Activated B cell treated with CpG ODN at 0.5 μM for 24 hours (primary cell): ENCODE measurements around the gene OSBPL10. TPM values are rescaled to one million over a fixed set of nuclear protein-coding genes. Genes with fewer than 3 reads are reported as not detected.

Experiments used
- ATAC-seq: fragments of 200-7000 bp; cut with Tn5 transposase; one replicate; pipeline ENCODE4 v1.10.0; 2021; ENCODE audit warnings: low read depth, mild to moderate bottlenecking, moderate library complexity
- CTCF ChIA-PET: fragments of 350-600 bp; sonication (Branson Sonifier 250); formaldehyde crosslinking; loops from one replicate; lab custom pipeline; 2021; ENCODE audit warnings: antibody characterized with exemption; lab: Charles Lee
- POLR2A ChIA-PET: fragments of 350-600 bp; sonication (Branson Sonifier 250); formaldehyde crosslinking; loops from one replicate; lab custom pipeline; 2021; ENCODE audit warnings: antibody characterized with exemption; lab: Charles Lee
- DNase-seq: peaks from one replicate; pipeline ENCODE4 v3.0.0; 2022
- H3K27ac Mint-ChIP-seq: one replicate; pipeline ENCODE4 v1.8.0; 2020; ENCODE audit warnings: mixed read lengths
- H3K27me3 Mint-ChIP-seq: one replicate; pipeline ENCODE4 v1.8.0; 2021; ENCODE audit warnings: mixed read lengths
- H3K36me3 Mint-ChIP-seq: one replicate; pipeline ENCODE4 v1.8.0; 2021; ENCODE audit warnings: low read depth, mixed read lengths
- H3K4me1 Mint-ChIP-seq: one replicate; pipeline ENCODE4 v1.8.0; 2021; ENCODE audit warnings: mixed read lengths
- H3K4me3 Mint-ChIP-seq: one replicate; pipeline ENCODE4 v1.8.0; 2020; ENCODE audit warnings: mild to moderate bottlenecking, mixed read lengths
- H3K9me3 Mint-ChIP-seq: one replicate; pipeline ENCODE4 v1.8.0; 2020; ENCODE audit warnings: mixed read lengths
- intact Hi-C: fragments of 100-400 bp; cut with micrococcal nuclease; formaldehyde crosslinking; loops from one replicate; pipeline ENCODE4 v1.15.1; 2024
- total RNA-seq: library from RNA; stranded (reverse); gene quantifications from 2 replicates; pipeline ENCODE4 v1.2.3, GENCODE V29; 2022
- TF ChIP-seq, protein P1 (sequence below): fragments of 200-600 bp; IDR thresholded peaks from one replicate; pipeline ENCODE4 v1.8.0; 2022; ENCODE audit warnings: antibody characterized with exemption, mild to moderate bottlenecking

The OSBPL10 gene
- total RNA-seq, 1 donor from 2014 or later, result 137 TPM

DNA sequence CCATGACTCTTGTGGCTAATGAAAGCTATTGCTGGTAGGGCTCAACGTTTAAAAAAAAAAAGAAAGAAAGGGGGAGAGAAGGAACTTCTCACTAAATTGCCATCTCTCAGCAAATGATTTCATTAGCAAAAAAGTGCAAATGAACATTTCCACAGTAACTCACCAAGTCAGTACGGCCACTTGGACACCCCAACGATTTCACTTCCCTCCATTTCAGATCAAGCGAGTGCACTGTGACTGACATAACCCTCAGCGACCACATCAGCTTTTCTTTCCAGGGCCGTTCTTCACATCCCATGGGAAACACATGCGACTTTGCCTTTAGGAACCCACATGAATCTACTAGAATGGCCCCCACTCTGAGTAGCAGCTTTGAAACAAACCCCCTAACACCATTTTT is 71.6 kb downstream of the OSBPL10 start:
- intact Hi-C loops, result loop anchor here (1.0 to 5.0 kb wide), 4 partner anchors 8 to 47 kb away; no protein-coding TSS in a partner anchor
- Mint-ChIP-seq H3K4me1 (peaks cover 79% of the 10 kb centered on the region), H3K27me3 (no peaks in the 10 kb centered on the region), H3K9me3 (no peaks in the 10 kb centered on the region), H3K36me3 (peaks cover 16% of the 10 kb centered on the region), H3K4me3 (peak overlapping the region; percentile 57), H3K27ac (peak overlapping the region; percentile 70)
- no peak for DNase-seq
- ChIA-PET POLR2A (interaction anchor here (0.7 to 1.5 kb wide), 5 partner anchors 39 to 194 kb away, joined by 3 to 4 read pairs (median 3); partner anchors contain the start of genes OSBPL10 and ZNF860), CTCF (interaction anchor here (0.9 to 1.3 kb wide), 3 partner anchors 13 to 143 kb away, joined by 3 to 4 read pairs (median 3); no protein-coding TSS in a partner anchor)
- TF ChIP-seq, protein P1, sequence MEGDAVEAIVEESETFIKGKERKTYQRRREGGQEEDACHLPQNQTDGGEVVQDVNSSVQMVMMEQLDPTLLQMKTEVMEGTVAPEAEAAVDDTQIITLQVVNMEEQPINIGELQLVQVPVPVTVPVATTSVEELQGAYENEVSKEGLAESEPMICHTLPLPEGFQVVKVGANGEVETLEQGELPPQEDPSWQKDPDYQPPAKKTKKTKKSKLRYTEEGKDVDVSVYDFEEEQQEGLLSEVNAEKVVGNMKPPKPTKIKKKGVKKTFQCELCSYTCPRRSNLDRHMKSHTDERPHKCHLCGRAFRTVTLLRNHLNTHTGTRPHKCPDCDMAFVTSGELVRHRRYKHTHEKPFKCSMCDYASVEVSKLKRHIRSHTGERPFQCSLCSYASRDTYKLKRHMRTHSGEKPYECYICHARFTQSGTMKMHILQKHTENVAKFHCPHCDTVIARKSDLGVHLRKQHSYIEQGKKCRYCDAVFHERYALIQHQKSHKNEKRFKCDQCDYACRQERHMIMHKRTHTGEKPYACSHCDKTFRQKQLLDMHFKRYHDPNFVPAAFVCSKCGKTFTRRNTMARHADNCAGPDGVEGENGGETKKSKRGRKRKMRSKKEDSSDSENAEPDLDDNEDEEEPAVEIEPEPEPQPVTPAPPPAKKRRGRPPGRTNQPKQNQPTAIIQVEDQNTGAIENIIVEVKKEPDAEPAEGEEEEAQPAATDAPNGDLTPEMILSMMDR, result no peak
- ATAC-seq, result peak; percentile 45

DNA sequence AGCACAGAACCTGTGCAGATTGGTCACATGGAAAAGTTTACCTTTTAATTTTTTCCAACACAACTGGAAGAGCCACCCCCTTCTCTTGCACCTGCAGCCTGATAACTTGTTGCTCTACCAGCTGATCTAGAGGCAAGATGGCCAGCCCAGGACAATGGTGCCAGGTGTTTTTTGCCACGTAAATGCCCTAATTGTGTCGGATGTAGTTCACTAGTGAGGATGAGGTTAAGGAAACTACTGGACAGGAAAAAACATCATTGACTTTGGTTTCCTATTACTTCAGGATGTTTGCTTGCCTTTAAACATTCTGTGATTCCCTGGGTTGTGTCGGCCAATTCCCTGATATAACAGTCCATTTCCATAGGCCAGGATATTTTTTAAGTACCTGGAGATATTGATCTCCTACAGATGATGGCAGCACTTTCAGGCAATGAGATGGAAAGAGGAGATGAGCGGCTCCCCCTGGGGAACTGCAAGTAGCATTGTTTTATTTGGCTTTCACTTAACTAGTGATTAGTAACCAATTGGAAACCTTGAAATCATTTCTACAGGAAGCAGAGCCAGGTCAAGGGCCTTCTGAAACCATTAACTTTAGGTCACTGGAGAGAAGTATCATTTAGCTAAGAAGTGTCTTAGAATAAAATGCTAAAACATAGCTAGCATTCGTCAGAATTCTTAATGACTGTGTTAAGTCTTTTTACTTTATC is 72.5 kb downstream of the OSBPL10 start:
- ATAC-seq (peak; percentile 37), DNase-seq (no peak)
- Mint-ChIP-seq H3K27me3 (no peaks in the 10 kb centered on the region), H3K36me3 (peaks cover 16% of the 10 kb centered on the region), H3K9me3 (no peaks in the 10 kb centered on the region), H3K4me3 (no peak overlapping the region), H3K4me1 (peaks cover 84% of the 10 kb centered on the region), H3K27ac (peak overlapping the region; percentile 65)
- CTCF ChIA-PET, result interaction anchor here (0.9 to 1.3 kb wide), 3 partner anchors 14 to 142 kb away, joined by 3 to 4 read pairs (median 3); no protein-coding TSS in a partner anchor
- POLR2A ChIA-PET, result interaction anchor here (0.8 to 1.5 kb wide), 3 partner anchors 43 to 73 kb away, joined by 3 to 4 read pairs (median 3); partner anchors contain the start of genes OSBPL10 and ZNF860
- TF ChIP-seq, protein P1, result no peak
- intact Hi-C loops, result loop anchor here (1.0 to 5.0 kb wide), 4 partner anchors 9 to 46 kb away; no protein-coding TSS in a partner anchor

DNA sequence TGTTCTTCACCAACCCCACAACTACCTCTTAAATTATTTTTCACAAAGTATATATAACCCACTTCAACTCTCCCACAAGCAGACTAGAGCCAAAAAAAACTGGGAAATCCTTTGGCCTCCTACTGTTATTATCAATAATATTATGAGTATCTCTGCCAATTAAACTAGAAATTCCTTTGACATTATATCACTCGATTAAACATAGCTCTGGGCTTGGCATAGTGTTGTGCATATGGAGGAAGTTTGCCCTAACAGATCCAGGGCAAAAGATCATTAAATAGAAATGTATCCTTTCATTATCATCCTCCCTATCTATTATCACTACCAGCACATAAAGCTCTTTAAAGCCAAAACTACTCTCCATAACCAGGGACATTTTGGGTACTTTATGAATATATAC is 74.9 kb downstream of the OSBPL10 start:
- DNase-seq (no peak), ATAC-seq (no peak)
- H3K27me3 Mint-ChIP-seq, result no peaks in the 10 kb centered on the region
- H3K9me3 Mint-ChIP-seq, result no peaks in the 10 kb centered on the region
- H3K4me3 Mint-ChIP-seq, result peak overlapping the region; percentile 4
- TF ChIP-seq, protein P1, result no peak
- H3K4me1 Mint-ChIP-seq, result peaks cover 92% of the 10 kb centered on the region
- CTCF ChIA-PET, result interaction anchor here (1.5 kb wide), 1 partner anchor 238 kb away, joined by 3 read pairs; no protein-coding TSS in a partner anchor
- peaks cover 8% of the 10 kb centered on the region for H3K36me3 Mint-ChIP-seq
- POLR2A ChIA-PET, result no interaction called here
- intact Hi-C loops, result loop anchor here (5.0 kb wide), 1 partner anchor 44 kb away; no protein-coding TSS in a partner anchor
- peak overlapping the region; percentile 18 for H3K27ac Mint-ChIP-seq

DNA sequence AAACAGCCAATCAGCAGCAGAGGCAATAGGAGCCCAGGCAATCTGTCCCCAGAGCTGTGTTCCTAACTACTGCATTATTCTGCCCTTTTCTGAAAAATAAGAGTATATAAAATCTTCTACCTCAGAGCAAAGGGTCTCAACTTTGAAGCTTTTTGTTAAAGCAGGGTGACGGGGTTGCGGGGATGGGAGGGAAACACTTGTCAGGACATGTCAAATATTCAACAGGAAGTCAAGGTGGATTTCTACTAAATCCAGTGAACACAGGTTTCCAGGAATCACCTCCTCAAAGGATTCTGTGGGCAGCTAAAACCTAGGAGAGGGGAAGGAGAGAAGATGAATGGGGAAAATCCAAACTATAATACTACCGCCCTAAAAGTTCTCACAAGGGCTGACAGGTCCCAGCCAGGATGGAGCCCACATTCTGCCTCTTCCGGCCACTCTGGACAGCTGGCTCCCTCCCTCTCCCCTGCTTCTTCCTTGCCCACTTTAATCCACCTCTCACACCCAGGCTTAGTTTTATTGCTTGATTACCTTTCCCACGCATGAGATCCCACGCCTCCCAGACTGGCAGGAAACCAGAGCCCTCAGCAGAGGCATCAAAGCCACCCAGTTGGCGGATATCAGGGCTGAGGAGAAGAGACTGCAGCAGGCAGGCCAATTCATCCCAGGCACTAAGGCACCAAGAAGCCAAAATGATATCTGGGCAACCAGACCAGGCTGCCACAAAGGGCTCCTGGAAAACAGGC is 77.2 kb downstream of the OSBPL10 start:
- H3K9me3 Mint-ChIP-seq, result no peaks in the 10 kb centered on the region
- no peak for DNase-seq
- CTCF ChIA-PET, result no interaction called here

More for the DNA sequence above, 77.2 kb downstream of the OSBPL10 start:
- H3K36me3 Mint-ChIP-seq, result peaks cover 11% of the 10 kb centered on the region
- ATAC-seq, result peak; percentile 59
- H3K27me3 Mint-ChIP-seq, result no peaks in the 10 kb centered on the region
- H3K4me3 Mint-ChIP-seq, result peak overlapping the region; percentile 50
- peak overlapping the region; percentile 75 for H3K27ac Mint-ChIP-seq
- TF ChIP-seq, protein P1, result no peak
- intact Hi-C loops, result no loop called here
- peaks cover 90% of the 10 kb centered on the region for H3K4me1 Mint-ChIP-seq
- POLR2A ChIA-PET, result interaction anchor here (0.7 to 1.3 kb wide), 2 partner anchors 14 to 79 kb away, joined by 3 to 6 read pairs; no protein-coding TSS in a partner anchor
